Retinal pigment epithelial cell (primary cell): ENCODE data around the gene SLC35B2.

Experiments used
- DNase-seq: peaks from one replicate; pipeline ENCODE4 v3.0.0-alpha.2; 2010; ENCODE audit warnings: low read depth
- H3K4me3 ChIP-seq: 2 replicates; pipeline ENCODE4 v1.5.1; 2011; ENCODE audit warnings: mild to moderate bottlenecking, low read length, control low read depth, moderate library complexity
- TF ChIP-seq, protein P1 (sequence below): conservative IDR thresholded peaks from 2 replicates; pipeline ENCODE4 v1.5.1; 2011; ENCODE audit warnings: low read depth, low read length, control low read depth, inconsistent platforms

Gene SLC35B2

DNA sequence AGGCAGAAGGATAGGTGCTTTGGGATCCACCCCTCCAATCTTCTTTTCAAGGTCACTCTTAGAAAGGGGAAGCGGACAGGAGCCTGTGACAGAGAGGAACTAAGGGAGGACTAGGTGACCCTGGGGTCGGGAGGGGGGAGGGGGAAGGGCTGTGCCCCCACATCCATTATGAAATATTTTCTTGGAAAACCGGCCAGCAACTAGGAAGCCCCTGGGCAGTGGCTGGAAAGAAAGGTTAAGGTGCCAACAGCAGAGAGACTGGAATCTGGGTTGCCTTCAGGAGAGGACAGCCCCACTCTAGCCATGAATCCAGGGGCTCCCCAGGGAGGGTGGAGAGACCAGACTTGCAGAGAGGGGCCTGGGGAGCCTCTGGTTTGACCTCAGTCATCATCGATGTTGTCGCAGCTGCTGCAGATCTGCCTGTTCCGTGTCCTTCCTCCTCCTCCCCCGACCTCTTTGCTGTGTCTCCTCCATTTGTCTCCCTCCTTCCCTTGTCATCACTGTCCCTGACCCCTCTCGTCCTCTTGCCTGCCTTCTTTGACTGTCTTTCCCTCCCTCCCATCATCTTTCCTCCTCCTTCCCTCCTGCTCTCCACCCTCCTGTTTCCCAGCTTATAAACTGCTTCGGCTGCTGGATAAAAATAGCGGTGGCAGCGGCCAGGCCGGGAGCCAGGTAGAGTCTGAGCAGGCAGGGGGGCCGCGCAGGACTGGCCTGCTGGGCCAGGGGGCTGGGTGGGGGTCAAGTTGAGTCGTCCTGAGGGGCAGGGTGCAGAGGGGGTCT, 30.8 kb downstream of the SLC35B2 start:
- TF ChIP-seq, protein P1, sequence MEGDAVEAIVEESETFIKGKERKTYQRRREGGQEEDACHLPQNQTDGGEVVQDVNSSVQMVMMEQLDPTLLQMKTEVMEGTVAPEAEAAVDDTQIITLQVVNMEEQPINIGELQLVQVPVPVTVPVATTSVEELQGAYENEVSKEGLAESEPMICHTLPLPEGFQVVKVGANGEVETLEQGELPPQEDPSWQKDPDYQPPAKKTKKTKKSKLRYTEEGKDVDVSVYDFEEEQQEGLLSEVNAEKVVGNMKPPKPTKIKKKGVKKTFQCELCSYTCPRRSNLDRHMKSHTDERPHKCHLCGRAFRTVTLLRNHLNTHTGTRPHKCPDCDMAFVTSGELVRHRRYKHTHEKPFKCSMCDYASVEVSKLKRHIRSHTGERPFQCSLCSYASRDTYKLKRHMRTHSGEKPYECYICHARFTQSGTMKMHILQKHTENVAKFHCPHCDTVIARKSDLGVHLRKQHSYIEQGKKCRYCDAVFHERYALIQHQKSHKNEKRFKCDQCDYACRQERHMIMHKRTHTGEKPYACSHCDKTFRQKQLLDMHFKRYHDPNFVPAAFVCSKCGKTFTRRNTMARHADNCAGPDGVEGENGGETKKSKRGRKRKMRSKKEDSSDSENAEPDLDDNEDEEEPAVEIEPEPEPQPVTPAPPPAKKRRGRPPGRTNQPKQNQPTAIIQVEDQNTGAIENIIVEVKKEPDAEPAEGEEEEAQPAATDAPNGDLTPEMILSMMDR, result no peak
- no peak overlapping the region for H3K4me3 ChIP-seq

DNA sequence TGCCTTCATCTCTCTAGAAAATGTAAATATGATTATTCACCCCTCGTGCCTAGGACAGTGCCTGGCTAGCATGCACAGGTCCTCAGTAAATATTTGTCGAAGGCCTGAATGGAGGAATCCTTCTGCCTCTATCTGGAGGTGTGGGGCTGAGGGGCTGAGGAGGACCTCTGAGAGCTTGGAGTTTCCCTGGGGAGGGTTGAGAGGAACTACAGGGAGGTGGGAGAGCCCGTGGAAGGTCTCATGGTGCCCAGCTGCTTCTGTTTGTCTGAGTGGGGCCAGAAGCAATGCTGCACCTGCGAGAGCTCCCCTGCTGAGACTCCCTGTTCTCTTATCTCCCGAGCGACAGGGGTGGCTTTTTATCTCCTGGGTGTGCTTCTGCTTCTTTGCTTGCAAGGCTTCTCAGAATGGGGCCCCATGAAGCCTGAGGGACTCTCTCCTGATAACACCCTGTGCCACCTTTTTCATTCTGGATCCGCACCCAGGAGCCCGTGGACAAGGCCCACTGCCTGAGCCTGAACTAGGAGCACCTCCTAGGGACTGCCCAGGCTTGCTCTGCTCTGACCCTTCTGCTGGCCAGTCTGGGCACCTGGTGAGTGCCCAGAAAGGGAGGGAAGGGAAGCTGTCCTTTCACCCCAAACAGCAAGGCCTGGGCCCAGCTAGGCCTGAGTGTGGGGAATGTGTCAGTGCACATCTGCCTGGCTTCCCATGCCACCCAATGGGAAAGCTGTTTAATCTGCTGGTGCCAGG, 31.6 kb downstream of the SLC35B2 start:
- H3K4me3 ChIP-seq, result no peak overlapping the region
- DNase-seq, result no peak
- TF ChIP-seq, protein P1, result no peak

More for the DNA sequence above, 30.8 kb downstream of the SLC35B2 start:
- no peak for DNase-seq

DNA sequence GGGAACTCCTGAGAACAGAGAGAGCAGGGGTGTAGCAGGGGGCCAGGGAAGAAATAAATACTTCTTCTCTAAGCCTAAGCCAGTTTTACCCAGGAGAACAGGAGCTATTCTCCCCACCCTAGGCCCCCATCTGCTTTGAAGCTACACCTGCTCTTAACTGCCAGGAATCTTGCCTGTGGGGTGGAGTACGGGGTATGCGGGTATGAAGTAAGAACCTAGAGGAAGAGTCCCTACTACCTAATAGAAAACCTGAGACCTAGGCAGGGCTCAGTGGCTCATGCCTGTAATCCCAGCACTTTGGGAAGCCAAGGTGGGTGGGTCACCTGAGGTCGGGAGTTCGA, 32.4 kb downstream of the SLC35B2 start:
- no peak for DNase-seq
- TF ChIP-seq, protein P1, result no peak
- H3K4me3 ChIP-seq, result no peak overlapping the region

DNA sequence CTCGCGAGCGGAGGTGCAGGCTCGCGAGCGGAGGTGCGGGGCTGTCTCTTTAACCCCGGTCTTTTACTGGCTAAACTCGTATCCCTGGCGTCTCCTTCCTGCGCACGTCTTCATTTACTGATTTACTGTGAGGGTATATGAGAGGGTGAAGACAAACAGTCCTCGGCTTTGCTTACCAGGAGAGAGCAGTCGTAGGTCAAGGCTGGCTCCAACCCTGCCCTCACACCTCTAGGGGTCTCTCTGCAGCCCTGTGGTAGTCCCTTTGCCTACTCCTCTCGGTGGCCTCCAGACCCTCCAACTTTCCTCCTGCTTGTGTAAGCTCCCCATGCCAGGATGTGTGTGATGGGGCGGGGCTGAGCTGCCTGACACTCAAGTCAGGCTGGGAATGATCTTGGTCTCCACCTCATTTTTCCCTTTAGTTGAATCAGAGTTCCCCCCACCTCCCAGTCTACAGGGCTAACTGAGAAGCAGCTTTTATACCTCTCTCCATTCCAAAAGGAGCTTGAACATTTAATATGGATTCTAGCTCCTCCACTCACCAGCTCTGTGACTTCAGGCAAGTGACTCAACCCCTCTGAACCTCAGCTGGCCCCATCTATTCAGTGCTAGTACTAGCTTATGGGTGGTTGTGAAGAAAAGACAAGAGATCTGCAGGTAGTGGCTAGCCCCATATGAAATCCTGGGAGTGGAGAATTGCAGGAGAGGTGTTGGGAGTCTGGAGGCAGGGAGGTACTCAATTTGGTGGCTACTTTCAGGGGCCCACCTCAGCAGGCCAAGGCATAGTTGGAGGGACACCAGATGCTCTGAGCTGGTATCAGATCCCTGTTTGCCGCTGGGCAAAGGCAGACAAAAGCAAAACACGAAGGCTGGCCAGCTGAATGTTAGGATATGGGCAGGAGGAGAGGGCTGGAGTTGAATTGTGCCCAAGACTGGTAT, 33.0 kb downstream of the SLC35B2 start:
- H3K4me3 ChIP-seq, result peak overlapping the region; percentile 52
- TF ChIP-seq, protein P1, result peak; percentile 13
- no peak for DNase-seq

DNA sequence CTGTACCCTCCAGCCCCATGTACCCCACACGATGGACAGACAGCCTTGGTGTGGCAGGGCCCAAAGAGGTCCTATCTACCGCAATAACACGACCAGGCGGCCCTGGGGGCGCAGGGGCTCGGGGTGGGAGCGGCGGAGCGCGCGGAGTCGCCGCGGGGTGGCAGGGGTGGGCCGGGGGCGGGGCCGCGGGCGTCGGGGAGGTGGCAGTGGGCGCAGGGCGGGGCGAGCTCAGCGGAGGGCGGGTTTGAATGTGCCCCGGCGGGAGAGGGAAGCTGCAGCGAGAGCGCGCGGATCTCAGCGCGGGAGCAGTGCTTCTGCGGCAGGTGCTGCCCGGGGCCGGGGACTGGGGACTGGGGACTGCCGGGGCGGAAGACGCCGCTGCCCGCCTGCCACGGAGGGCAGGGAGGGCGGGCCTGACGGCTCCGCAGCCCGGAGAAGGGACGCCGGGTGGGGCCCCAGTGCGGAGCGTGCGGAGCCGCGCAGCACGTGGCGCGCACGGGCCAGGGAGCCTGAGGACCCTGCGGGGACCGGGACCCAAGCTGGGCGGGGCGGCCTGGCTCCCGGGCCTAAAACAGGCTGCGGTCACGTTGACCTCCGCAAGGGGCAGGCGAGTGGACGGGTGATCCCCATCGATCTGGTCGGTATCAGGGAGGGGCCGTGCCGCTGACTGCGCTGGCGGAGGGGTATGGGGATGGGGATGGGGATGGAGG, 33.9 kb downstream of the SLC35B2 start, which contains the start of gene SLC29A1:
Gene SLC29A1, plus strand, starts transcription at position 277 of the 710 bp plus-strand sequence. CDS start 3,719 bp downstream, outside the sequence.
- TF ChIP-seq, protein P1, result peak; percentile 2
- peak within 1 kb of the TSS; percentile 52 for H3K4me3 ChIP-seq
- no peak for DNase-seq

DNA sequence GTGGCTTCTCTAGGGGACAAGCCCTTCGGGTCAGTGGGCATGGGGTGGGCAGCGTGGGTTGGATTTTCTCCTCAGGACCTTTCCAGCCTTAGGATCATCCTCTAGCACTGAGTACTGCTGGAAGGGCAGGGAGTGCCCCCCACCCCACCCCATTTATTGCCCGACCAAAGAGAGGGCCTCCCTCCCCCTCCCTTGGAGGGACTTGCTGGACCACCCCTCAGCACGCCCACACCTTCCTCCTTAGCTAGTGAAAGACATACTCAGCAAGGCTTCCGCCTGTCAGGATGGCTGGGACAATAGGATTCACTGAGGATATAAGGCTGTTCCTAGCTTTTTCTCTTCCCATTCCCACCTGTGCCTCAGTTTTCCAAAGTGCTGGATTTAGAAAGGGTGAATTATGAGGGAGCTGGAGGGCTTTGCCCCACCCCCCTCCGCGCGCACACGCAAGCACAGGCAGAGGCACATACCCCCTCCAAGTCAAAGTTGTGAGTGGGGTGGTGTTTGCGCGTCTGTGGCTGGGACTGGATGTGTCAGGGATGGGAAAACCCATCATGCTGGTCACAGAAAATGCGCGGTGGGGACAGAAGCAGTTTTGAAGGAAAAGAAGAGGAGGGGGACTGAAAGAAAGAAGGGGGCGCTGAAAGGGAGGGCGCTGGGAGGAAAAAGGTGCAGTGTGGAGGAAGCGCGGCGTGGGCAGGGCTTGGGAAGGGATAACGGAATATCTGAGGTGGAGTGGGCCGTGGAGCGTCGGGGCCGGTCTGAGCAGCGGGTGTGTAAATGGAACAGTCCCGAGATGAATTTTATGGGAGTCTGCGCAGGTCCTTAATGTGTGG, 34.6 kb downstream of the SLC35B2 start:
- DNase-seq, result no peak
- TF ChIP-seq, protein P1, result no peak
- H3K4me3 ChIP-seq, result peak overlapping the region; percentile 52
